Activated naive CD4-positive, alpha-beta T cell treated with anti-CD3 and anti-CD28 coated beads, Interleukin-2, amount 10 ng/mL, durations not matched to agents 7 days and 5 days (primary cell): ENCODE measurements around the gene NBEA.

Experiments
- CTCF ChIA-PET: fragments of 350-600 bp; sonication (Branson Sonifier 250); formaldehyde crosslinking; loops from one replicate; lab custom pipeline; 2021; ENCODE audit warnings: antibody characterized with exemption; lab: Charles Lee
- DNase-seq: peaks from one replicate; pipeline ENCODE4 v3.0.0-alpha.2; 2020
- H3K27ac Mint-ChIP-seq: one replicate; pipeline ENCODE4 v1.8.0; 2021; ENCODE audit warnings: mild to moderate bottlenecking, moderate library complexity, mixed read lengths
- H3K27me3 Mint-ChIP-seq: one replicate; pipeline ENCODE4 v1.8.0; 2021; ENCODE audit warnings: mild to moderate bottlenecking, mixed read lengths
- H3K36me3 Mint-ChIP-seq: one replicate; pipeline ENCODE4 v1.8.0; 2021; ENCODE audit warnings: mixed read lengths
- H3K4me1 Mint-ChIP-seq: one replicate; pipeline ENCODE4 v1.8.0; 2021; ENCODE audit warnings: mixed read lengths
- H3K4me3 Mint-ChIP-seq: one replicate; pipeline ENCODE4 v1.8.0; 2021; ENCODE audit warnings: mild to moderate bottlenecking, moderate library complexity, mixed read lengths
- H3K9me3 Mint-ChIP-seq: one replicate; pipeline ENCODE4 v1.8.0; 2021; ENCODE audit warnings: mixed read lengths

NBEA gene

DNA sequence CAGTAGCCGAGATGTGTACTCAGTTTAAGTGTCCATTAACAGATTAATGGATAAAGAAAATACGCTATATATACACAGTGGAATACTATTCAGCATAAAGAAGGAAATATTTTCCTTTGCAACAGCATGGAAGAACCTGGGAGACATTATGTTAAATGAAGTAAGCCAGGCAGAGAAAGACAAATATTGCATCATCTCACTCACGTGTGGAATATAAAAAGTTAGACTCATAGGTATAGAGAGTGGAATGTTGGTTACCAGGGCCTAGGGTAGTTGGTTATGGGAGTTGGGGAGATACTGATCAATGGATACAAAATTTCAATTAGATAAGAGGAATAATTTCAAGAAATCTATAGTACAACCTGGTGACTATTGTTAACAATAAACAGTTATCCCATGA is 324.3 kb downstream of the NBEA start:
- H3K36me3 Mint-ChIP-seq: no peaks in the 10 kb centered on the region
- H3K9me3 Mint-ChIP-seq: peaks cover 2% of the 10 kb centered on the region
- CTCF ChIA-PET: no interaction called here
- H3K27ac Mint-ChIP-seq: no peak overlapping the region
- no peak overlapping the region for H3K4me3 Mint-ChIP-seq
- DNase-seq: no peak
- H3K4me1 Mint-ChIP-seq: no peaks in the 10 kb centered on the region
- H3K27me3 Mint-ChIP-seq: no peaks in the 10 kb centered on the region

DNA sequence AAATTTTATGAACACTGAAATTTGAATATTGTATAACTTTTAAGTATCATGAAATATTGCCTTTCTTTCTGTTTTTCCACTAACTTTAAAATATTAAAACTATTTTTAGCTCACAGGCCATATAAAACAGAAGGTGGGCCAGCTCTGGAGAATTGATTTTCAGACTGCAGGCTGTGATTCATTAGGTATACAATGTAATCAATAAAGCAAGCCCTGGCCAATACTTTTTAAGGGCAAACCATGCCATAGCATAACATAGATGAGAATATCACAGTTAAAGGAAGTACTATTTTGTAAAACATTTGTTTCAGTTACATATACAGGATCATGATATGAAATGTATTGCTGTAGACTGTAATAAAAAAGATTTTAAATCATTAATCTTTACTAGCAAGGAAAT is 336.8 kb downstream of the NBEA start:
- Mint-ChIP-seq H3K4me1 (no peaks in the 10 kb centered on the region), H3K36me3 (no peaks in the 10 kb centered on the region), H3K4me3 (no peak overlapping the region), H3K27me3 (no peaks in the 10 kb centered on the region), H3K9me3 (no peaks in the 10 kb centered on the region), H3K27ac (no peak overlapping the region)
- CTCF ChIA-PET: no interaction called here
- DNase-seq: no peak

DNA sequence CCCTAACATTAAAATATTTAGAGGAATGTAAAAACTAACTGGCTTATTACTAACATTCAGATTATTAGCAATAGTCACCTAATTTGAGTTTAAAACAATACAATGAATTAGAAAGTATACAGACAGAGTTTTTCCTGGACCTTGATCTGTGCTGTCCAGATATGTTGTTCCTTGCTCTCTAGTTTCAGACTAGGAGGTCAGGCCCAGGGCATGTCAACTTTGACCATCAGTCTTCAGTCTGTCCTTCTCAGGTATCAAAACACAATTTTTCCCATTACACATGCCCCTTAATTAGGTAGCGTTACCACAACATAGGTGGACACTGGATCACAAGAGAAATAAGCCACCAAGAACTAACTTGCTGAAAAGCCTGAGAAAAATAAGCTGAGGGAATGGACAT is 337.4 kb downstream of the NBEA start:
- Mint-ChIP-seq H3K9me3 (no peaks in the 10 kb centered on the region), H3K4me1 (no peaks in the 10 kb centered on the region), H3K27ac (no peak overlapping the region), H3K4me3 (no peak overlapping the region), H3K27me3 (no peaks in the 10 kb centered on the region), H3K36me3 (no peaks in the 10 kb centered on the region)
- CTCF ChIA-PET: no interaction called here
- DNase-seq: no peak

DNA sequence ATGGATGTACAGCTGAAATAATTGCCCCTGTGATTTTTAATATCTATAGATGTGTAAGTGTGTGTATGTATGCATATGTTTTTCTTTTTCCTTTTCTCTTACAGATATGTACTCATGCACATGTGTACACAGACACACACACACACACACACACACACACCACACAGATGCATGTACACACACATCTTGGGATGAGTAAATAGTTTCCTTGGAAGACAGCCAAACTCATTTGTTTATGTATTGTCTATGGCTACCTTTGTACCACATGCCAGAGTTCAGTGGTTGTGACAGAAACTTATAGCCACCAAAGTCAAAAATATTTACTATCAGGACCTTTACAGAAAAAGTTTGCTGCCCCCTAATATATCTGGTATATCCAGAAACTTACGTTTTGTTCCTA is 341.8 kb downstream of the NBEA start:
- Mint-ChIP-seq H3K4me1 (no peaks in the 10 kb centered on the region), H3K36me3 (no peaks in the 10 kb centered on the region), H3K4me3 (no peak overlapping the region), H3K27me3 (no peaks in the 10 kb centered on the region), H3K9me3 (no peaks in the 10 kb centered on the region), H3K27ac (no peak overlapping the region)
- CTCF ChIA-PET: no interaction called here
- no peak for DNase-seq

DNA sequence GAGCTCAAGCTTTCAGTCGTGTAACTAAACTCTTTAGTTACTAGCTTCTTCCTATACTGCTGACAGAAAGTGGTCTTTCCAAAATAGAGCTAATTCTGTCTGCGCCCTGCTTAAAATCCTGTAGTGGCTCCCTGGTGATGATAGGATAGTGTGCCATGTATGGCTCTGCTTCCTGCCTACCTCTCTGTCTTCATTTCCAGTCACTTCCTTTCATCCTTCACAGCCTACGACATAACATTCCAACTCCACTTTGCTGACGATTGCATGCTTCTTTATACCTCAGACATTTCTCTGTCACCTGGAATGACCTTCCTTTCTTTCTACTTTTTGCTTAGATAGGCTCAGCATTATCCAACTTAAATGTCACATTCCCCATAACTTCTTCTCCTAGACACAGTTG is 343.6 kb downstream of the NBEA start:
- Mint-ChIP-seq H3K27me3 (no peaks in the 10 kb centered on the region), H3K4me1 (no peaks in the 10 kb centered on the region), H3K36me3 (no peaks in the 10 kb centered on the region), H3K4me3 (no peak overlapping the region), H3K9me3 (no peaks in the 10 kb centered on the region), H3K27ac (no peak overlapping the region)
- CTCF ChIA-PET: no interaction called here
- no peak for DNase-seq

DNA sequence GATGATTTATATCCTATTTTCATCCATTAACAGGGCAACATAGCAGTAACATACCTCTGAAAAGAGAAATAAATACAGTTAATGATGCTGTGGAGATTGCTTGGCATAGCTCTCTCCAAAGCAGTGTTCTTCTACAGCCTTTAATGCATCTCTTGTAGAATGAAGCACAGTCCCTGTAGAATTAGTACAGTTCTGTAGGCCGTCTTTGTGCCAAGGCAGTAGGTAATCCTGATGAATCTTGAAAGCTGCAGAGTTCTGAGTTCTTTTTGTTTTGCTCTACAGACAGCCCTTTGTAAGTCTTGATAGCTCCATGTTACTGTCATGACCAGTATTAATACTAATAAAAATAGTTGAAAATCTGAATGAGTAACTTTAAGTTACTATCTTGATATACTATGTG is 350.3 kb downstream of the NBEA start:
- CTCF ChIA-PET: no interaction called here
- Mint-ChIP-seq H3K4me3 (no peak overlapping the region), H3K27me3 (no peaks in the 10 kb centered on the region)

DNA sequence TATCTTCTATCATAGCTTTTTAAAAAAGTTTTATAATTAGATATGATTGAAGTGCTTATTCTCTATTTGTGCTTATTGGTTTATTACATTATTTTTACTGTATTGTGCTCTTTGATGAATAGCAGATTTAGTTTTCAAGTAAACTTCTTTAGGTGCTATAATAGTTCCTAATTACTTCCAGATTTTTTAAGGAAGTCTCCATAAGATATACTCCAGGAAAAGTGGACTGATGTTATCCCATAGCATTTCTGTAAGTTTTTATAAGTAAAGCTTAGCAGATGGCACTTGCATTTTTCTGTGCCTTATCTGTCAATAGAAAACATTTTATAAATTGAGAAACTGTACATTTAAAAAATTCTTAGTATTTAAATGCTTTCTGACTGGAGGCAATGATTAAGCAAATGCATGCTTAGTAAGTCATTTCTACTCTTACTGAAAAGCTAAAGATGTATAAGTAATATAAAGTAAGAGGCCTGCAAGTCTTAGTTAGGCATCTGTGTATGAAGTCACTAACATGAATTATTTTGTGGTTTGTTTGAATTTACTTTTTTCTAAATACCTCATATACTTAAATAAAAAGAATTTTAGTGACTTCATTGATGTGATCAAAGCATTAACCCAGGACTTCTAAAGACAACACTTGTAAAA is 351.6 kb downstream of the NBEA start:
- Mint-ChIP-seq H3K27ac (no peak overlapping the region), H3K4me3 (no peak overlapping the region), H3K4me1 (no peaks in the 10 kb centered on the region), H3K36me3 (no peaks in the 10 kb centered on the region), H3K9me3 (no peaks in the 10 kb centered on the region), H3K27me3 (no peaks in the 10 kb centered on the region)
- CTCF ChIA-PET: no interaction called here
- no peak for DNase-seq

More for the DNA sequence above, 350.3 kb downstream of the NBEA start:
- H3K9me3 Mint-ChIP-seq: no peaks in the 10 kb centered on the region
- no peak overlapping the region for H3K27ac Mint-ChIP-seq
- H3K4me1 Mint-ChIP-seq: no peaks in the 10 kb centered on the region
- no peak for DNase-seq
- no peaks in the 10 kb centered on the region for H3K36me3 Mint-ChIP-seq

DNA sequence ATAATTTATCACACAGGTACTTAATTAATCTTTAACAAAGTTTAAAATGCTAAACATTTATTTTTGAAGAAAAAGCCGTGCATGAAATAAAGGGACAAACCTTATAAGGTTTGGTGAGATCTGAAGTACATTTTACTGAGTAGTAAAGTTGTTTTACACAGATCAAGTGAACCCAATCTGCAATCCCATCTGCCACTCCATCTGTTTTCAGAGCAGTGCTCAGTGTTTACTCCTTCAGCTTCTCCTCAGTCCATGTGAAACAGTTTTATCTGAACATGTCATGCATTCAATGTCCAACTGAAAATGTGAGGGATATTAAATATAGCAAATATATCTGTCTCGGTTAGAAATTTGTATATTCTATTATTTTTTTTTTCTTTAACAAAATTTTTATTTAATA is 367.6 kb downstream of the NBEA start:
- no peak for DNase-seq
- CTCF ChIA-PET: no interaction called here

DNA sequence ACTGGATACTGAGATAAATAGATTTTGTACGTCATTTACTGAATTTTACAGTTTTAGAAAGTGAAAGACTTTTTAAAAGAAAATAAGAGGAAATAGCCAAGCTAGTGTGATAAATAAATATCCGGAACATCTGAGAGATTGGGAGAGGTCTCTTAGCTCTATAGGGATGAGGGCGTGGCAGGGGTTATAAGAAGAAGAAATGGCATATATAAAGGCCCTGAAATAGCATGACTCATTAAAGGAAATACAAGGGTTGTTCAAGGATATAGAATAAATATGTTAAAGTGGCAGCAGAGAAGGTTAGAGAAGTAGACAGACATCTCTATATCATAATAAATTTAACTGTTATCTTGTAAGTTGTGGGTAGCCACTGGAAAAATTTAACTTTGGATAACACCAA is 390.1 kb downstream of the NBEA start:
- H3K4me3 Mint-ChIP-seq: no peak overlapping the region
- no peaks in the 10 kb centered on the region for H3K4me1 Mint-ChIP-seq
- H3K27me3 Mint-ChIP-seq: no peaks in the 10 kb centered on the region
- H3K36me3 Mint-ChIP-seq: no peaks in the 10 kb centered on the region
- H3K9me3 Mint-ChIP-seq: peaks cover 2% of the 10 kb centered on the region
- DNase-seq: no peak
- H3K27ac Mint-ChIP-seq: no peak overlapping the region
- CTCF ChIA-PET: no interaction called here

More for the DNA sequence above, 367.6 kb downstream of the NBEA start:
- Mint-ChIP-seq H3K4me1 (no peaks in the 10 kb centered on the region), H3K27me3 (no peaks in the 10 kb centered on the region), H3K4me3 (no peak overlapping the region), H3K36me3 (no peaks in the 10 kb centered on the region), H3K27ac (no peak overlapping the region), H3K9me3 (no peaks in the 10 kb centered on the region)

DNA sequence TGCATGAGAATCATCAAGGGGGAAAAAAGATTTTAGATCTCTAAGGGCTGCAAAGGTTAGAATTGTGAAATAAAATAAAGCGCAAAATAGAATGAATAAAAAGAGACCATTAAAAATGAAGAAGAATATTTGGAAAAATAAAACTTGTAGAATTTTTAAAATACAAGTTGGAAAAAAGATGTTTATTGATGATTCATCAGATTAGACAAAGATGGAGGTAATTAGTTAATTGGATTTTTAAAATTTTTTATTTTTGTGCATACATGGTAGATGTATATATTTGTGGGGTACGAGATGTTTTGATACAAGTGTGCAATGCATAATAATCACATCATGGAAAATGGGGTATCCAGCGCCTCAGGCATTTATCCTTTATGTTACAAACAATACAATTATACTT is 391.1 kb downstream of the NBEA start:
- DNase-seq: no peak
- CTCF ChIA-PET: no interaction called here
- H3K4me3 Mint-ChIP-seq: no peak overlapping the region
- no peaks in the 10 kb centered on the region for H3K36me3 Mint-ChIP-seq
- peaks cover 2% of the 10 kb centered on the region for H3K9me3 Mint-ChIP-seq
- H3K27me3 Mint-ChIP-seq: no peaks in the 10 kb centered on the region
- H3K27ac Mint-ChIP-seq: no peak overlapping the region
- H3K4me1 Mint-ChIP-seq: no peaks in the 10 kb centered on the region

DNA sequence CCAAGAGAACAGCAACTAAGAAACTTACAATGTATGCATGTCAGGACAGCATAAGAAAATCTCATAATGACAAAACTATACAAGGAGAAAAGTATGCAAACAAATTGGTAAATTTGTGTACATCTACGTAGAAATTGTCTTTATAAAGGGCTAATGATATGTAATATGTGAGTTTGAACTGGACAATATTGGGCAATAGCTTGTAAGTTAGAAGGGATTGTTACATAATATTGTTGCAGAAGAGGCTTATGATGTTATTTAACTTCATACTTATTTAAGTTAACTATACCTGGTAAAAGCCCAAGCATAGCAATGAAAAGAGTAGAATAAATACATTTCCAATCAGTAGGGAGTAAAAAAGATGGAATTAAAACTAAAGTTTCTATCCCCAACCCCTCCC is 400.4 kb downstream of the NBEA start:
- no peak overlapping the region for H3K27ac Mint-ChIP-seq
- no peaks in the 10 kb centered on the region for H3K4me1 Mint-ChIP-seq
- DNase-seq: no peak
- CTCF ChIA-PET: no interaction called here
- H3K4me3 Mint-ChIP-seq: no peak overlapping the region
- H3K27me3 Mint-ChIP-seq: no peaks in the 10 kb centered on the region
- no peaks in the 10 kb centered on the region for H3K36me3 Mint-ChIP-seq
- no peaks in the 10 kb centered on the region for H3K9me3 Mint-ChIP-seq

DNA sequence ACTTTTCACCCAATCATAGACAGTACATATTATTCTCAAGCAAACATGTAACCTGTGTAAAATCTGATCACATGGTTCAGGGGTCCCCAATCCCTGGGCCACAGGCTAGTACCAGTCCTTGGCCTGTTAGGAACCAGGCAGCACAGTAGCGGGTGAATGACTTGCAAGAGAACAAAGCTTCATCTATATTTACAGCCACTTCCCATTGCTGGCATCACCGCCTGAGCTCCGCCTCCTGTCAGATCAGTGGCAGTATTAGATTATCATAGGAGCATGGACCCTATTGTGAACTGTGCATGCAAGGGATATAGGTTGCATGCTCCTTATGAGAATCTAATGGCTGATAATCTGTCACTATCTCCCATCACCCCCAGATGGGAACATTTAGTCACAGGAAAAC is 401.3 kb downstream of the NBEA start:
- CTCF ChIA-PET: no interaction called here
- H3K4me1 Mint-ChIP-seq: no peaks in the 10 kb centered on the region
- H3K27ac Mint-ChIP-seq: no peak overlapping the region
- H3K4me3 Mint-ChIP-seq: no peak overlapping the region
- no peaks in the 10 kb centered on the region for H3K36me3 Mint-ChIP-seq
- H3K27me3 Mint-ChIP-seq: no peaks in the 10 kb centered on the region
- H3K9me3 Mint-ChIP-seq: no peaks in the 10 kb centered on the region
- DNase-seq: no peak

DNA sequence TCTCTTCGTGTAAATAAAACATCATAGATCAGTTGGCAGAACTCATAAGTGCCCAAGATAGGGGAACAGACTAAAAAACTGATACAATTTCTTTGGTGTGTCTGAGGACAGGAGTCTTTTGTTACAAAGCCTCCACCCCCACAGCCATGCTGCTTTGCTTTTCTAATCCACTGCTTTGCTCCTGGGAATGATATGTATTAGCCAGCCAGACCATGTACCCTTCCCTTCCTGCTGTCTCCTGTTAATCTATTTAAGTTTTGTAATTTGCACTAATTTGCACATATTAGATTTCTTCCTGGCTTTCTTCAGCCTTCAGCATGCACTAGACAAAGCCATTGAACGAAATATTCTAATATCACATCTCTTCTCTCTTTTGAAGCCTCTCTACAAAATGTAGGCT is 403.9 kb downstream of the NBEA start:
- DNase-seq: no peak
- H3K36me3 Mint-ChIP-seq: no peaks in the 10 kb centered on the region
- H3K4me1 Mint-ChIP-seq: no peaks in the 10 kb centered on the region
- H3K4me3 Mint-ChIP-seq: no peak overlapping the region
- H3K9me3 Mint-ChIP-seq: no peaks in the 10 kb centered on the region
- no peak overlapping the region for H3K27ac Mint-ChIP-seq
- no peaks in the 10 kb centered on the region for H3K27me3 Mint-ChIP-seq
- CTCF ChIA-PET: no interaction called here

DNA sequence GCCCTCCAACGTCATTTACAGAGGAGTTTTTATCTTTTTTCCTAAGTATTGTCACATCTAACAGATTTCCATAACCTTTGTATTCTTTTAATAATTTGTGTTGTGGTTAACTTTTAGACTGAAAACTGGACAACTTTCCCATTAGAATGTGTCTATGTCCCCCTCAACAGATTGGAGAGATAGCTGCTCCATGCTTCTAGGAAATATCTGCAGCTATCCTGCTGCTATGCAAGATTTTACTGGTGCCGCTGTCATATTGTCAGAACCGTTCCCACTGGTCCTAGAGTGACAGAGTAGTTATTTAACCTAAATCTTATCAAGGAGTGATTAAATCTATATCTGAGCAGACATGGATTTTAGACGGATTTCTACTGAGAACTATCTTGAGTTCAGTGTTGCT is 404.4 kb downstream of the NBEA start:
- H3K36me3 Mint-ChIP-seq: no peaks in the 10 kb centered on the region
- CTCF ChIA-PET: no interaction called here
- H3K27ac Mint-ChIP-seq: no peak overlapping the region
- H3K27me3 Mint-ChIP-seq: no peaks in the 10 kb centered on the region
- H3K9me3 Mint-ChIP-seq: no peaks in the 10 kb centered on the region
- no peak for DNase-seq
- no peaks in the 10 kb centered on the region for H3K4me1 Mint-ChIP-seq
- H3K4me3 Mint-ChIP-seq: no peak overlapping the region

DNA sequence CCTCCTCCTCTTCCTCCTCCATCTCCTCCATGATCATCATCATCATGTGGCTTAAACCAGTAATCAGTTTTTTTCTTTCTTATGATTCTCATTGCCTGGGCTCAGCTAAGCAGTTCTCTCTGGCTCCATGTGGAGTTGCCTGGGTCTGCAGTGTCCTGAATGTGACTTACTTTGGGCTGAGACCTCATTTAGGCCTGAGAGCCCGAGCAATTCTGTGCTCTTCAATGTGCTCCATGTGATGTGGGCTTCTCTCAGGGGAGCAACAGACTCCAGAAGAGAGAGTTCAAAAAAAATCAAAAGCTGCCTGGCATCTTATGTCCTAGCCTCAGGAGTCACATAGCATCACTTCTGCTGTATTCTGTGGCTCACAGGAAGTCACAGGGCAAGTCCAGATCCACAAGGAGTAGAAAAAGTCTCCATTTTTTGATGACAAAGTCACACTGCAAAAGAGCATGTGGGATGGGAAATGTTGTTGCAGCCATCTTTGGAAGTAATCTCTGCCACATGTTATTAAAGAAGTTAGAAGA is 405.7 kb downstream of the NBEA start:
- Mint-ChIP-seq H3K27me3 (no peaks in the 10 kb centered on the region), H3K4me1 (no peaks in the 10 kb centered on the region), H3K27ac (no peak overlapping the region), H3K9me3 (no peaks in the 10 kb centered on the region), H3K4me3 (no peak overlapping the region), H3K36me3 (no peaks in the 10 kb centered on the region)
- CTCF ChIA-PET: no interaction called here
- no peak for DNase-seq

DNA sequence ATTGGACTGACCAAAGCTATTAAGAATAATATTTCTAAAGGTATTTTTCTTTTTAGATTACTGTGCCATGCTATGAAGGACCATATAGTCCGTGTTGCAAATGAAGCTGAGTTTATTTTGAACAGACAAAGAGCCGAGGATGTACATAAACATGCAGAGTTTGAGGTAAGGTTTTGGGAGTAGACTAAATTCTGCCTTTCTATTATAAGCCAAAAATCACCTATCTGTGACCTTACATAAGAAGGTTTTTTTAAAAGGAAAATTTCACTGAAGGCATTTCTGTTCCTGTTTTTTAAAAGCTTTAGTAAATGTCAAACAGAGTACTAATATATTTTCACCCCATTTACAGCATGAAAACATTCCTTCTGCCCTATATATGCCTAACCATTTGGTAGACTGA is 407.0 kb downstream of the NBEA start:
- no peaks in the 10 kb centered on the region for H3K9me3 Mint-ChIP-seq
- CTCF ChIA-PET: no interaction called here
- H3K27me3 Mint-ChIP-seq: no peaks in the 10 kb centered on the region
- no peak overlapping the region for H3K4me3 Mint-ChIP-seq
- no peaks in the 10 kb centered on the region for H3K36me3 Mint-ChIP-seq
- no peak overlapping the region for H3K27ac Mint-ChIP-seq
- DNase-seq: no peak
- H3K4me1 Mint-ChIP-seq: no peaks in the 10 kb centered on the region
